Measurements from ENCODE around the gene PLXND1. TPM values are rescaled to one million over a fixed set of nuclear protein-coding genes. Genes with fewer than 3 reads are reported as not detected.

The PLXND1 gene
- polyA plus RNA-seq, 4 donors, result 3.4 to 54.7 (median 19.4) TPM

DNA sequence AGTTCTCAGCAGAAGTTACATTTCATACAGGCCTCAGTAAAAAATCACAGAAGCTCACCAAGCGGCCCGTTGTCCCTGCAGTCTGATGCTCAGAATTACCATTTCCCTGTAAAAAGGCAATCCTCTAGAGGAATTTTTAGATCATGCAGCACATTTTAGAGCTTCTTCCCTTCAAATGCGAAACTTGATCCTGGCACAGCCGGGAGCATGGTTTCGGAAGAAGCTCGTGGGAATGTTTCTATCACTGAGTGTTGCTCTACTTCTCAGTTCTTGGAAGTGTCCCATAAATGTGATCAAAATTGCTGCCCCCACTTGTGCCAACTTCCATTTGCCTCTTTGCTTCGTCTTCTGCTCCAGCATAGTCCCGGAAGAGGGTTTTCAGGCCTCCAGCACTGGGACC is 67.3 kb downstream of the PLXND1 start:
- no peak for FAIRE-seq

DNA sequence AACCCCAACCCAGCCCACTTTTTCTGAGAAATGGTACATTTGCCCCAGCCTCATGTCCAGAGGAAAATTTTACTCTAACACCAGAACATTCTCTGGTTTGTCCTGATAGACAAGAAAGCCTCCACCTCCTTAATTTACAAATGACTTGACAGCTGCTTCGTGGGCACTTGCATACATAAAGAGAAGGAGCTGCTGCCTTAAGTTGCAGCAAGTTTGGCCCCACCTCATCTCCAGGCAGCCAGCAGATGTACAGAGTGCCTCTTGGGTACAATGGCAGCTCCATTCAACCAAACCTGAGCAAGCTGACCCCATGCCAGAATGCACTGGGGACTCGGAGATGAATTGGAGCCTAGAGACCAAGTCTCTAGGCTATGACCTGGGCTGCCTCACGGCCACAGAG is 69.7 kb downstream of the PLXND1 start:
- FAIRE-seq (no peak), DNase-seq (no peak)
- Histone ChIP-seq H3K27me3 (ENCODE audit: control insufficient read depth in 3 of 3, insufficient read depth in 3 of 3, low read length in 3 of 3) (no peaks in the 10 kb centered on the region), H3K4me3 (ENCODE audit: low read depth in 1 of 3, low read length in 3 of 3) (no peak overlapping the region), H3K9me3 (ENCODE audit: control insufficient read depth in 2 of 2, insufficient read depth in 1 of 2, low read depth in 1 of 2, low read length in 1 of 2) (no peaks in the 10 kb centered on the region), H3K36me3 (ENCODE audit: control insufficient read depth in 3 of 3, insufficient read depth in 2 of 3, low read depth in 1 of 3, low read length in 3 of 3) (no peaks in the 10 kb centered on the region), H3K27ac (ENCODE audit: low read depth in 1 of 3, low read length in 2 of 3) (no peak overlapping the region), H3K4me1 (ENCODE audit: control insufficient read depth in 3 of 3, insufficient read depth in 2 of 3, low read depth in 1 of 3, low read length in 2 of 3) (no peaks in the 10 kb centered on the region)
- 57 to 82% (median 57%) methylated on average over 3 of the region's 3 CpGs for WGBS, 3 donors

More for the DNA sequence above, 67.3 kb downstream of the PLXND1 start:
- H3K27ac ChIP-seq (ENCODE audit: low read depth in 1 of 3, low read length in 2 of 3), result no peak overlapping the region
- no peak overlapping the region for H3K4me3 ChIP-seq (ENCODE audit: low read depth in 1 of 3, low read length in 3 of 3)
- no peak for DNase-seq
- no peaks in the 10 kb centered on the region for H3K9me3 ChIP-seq (ENCODE audit: control insufficient read depth in 2 of 2, insufficient read depth in 1 of 2, low read depth in 1 of 2, low read length in 1 of 2)
- no peaks in the 10 kb centered on the region for H3K27me3 ChIP-seq (ENCODE audit: control insufficient read depth in 3 of 3, insufficient read depth in 3 of 3, low read length in 3 of 3)
- H3K4me1 ChIP-seq (ENCODE audit: control insufficient read depth in 3 of 3, insufficient read depth in 2 of 3, low read depth in 1 of 3, low read length in 2 of 3), result no peaks in the 10 kb centered on the region
- 88 to 93% (median 89%) methylated on average over 8 of the region's 8 CpGs for WGBS, 3 donors
- no peaks in the 10 kb centered on the region for H3K36me3 ChIP-seq (ENCODE audit: control insufficient read depth in 3 of 3, insufficient read depth in 2 of 3, low read depth in 1 of 3, low read length in 3 of 3)

DNA sequence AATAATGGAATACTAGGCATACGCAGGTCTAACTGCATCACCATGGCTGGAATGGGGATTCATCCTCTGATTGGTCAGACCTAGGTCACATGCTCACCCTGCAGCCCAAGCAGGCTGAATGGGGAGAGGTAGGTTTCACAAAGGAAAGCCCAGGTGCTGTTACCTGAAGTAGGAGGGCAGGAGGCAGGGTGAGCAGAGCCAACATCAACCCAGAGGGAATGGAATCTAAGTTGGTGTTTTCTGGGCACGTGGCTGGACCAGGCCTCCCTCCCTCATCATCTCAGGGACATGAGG is 70.2 kb downstream of the PLXND1 start:
- DNase-seq (no peak), FAIRE-seq (no peak)
- no peaks in the 10 kb centered on the region for H3K4me1 ChIP-seq (ENCODE audit: control insufficient read depth in 3 of 3, insufficient read depth in 2 of 3, low read depth in 1 of 3, low read length in 2 of 3)
- 62 to 75% (median 74%) methylated on average over 2 of the region's 2 CpGs for WGBS, 3 donors
- no peak overlapping the region for H3K4me3 ChIP-seq (ENCODE audit: low read depth in 1 of 3, low read length in 3 of 3)
- H3K27me3 ChIP-seq (ENCODE audit: control insufficient read depth in 3 of 3, insufficient read depth in 3 of 3, low read length in 3 of 3), result no peaks in the 10 kb centered on the region
- no peaks in the 10 kb centered on the region for H3K9me3 ChIP-seq (ENCODE audit: control insufficient read depth in 2 of 2, insufficient read depth in 1 of 2, low read depth in 1 of 2, low read length in 1 of 2)
- H3K36me3 ChIP-seq (ENCODE audit: control insufficient read depth in 3 of 3, insufficient read depth in 2 of 3, low read depth in 1 of 3, low read length in 3 of 3), result no peaks in the 10 kb centered on the region
- H3K27ac ChIP-seq (ENCODE audit: low read depth in 1 of 3, low read length in 2 of 3), result no peak overlapping the region

DNA sequence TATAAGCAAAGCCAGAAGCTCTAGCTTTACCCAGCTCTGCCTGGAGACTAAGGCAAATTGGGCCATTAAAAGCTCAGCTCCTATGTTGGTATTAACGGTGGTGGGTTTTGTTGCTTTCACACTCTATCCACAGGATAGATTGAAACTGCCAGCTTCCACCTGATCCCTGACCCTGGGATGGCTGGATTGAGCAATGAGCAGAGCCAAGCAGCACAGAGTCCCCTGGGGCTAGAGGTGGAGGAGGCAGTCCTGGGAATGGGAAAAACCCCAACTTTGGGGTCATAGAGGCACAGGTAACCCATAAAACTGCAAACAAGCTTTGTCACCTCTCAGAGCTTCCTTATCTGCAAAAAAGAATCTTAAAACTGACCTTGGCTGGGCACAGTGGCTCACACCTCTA is 71.4 kb downstream of the PLXND1 start:
- H3K27me3 ChIP-seq (ENCODE audit: control insufficient read depth in 3 of 3, insufficient read depth in 3 of 3, low read length in 3 of 3), result no peaks in the 10 kb centered on the region
- FAIRE-seq (no peak), DNase-seq (no peak)
- 75 to 91% (median 80%) methylated on average over 1 of the region's 1 CpG for WGBS, 3 donors
- H3K27ac ChIP-seq (ENCODE audit: low read depth in 1 of 3, low read length in 2 of 3), result no peak overlapping the region
- H3K4me3 ChIP-seq (ENCODE audit: low read depth in 1 of 3, low read length in 3 of 3), result no peak overlapping the region
- H3K4me1 ChIP-seq (ENCODE audit: control insufficient read depth in 3 of 3, insufficient read depth in 2 of 3, low read depth in 1 of 3, low read length in 2 of 3), result no peaks in the 10 kb centered on the region
- H3K9me3 ChIP-seq (ENCODE audit: control insufficient read depth in 2 of 2, insufficient read depth in 1 of 2, low read depth in 1 of 2, low read length in 1 of 2), result no peaks in the 10 kb centered on the region
- H3K36me3 ChIP-seq (ENCODE audit: control insufficient read depth in 3 of 3, insufficient read depth in 2 of 3, low read depth in 1 of 3, low read length in 3 of 3), result no peaks in the 10 kb centered on the region

DNA sequence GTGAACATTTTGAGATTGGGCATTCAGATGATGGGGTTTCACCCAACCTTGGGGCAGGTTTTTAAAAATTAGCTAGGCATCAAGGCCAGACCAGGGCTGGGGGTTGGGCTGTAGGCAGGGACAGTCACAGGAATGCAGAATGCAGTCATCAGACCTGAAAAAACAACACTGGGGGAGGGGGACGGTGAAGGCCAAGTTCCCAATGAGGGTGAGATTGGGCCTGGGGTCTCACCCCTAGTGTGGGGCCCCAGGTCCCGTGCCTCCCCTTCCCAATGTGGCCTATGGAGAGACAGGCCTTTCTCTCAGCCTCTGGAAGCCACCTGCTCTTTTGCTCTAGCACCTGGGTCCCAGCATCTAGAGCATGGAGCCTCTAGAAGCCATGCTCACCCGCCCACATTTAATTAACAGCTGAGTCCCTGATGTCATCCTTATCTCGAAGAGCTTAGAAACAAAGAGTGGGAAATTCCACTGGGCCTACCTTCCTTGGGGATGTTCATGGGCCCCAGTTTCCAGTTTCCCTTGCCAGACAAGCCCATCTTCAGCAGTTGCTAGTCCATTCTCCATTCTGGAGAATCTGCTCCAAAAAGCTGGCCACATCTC is 71.9 kb downstream of the PLXND1 start:
- DNase-seq (no peak), FAIRE-seq (no peak)
- Histone ChIP-seq H3K27me3 (ENCODE audit: control insufficient read depth in 3 of 3, insufficient read depth in 3 of 3, low read length in 3 of 3) (no peaks in the 10 kb centered on the region), H3K36me3 (ENCODE audit: control insufficient read depth in 3 of 3, insufficient read depth in 2 of 3, low read depth in 1 of 3, low read length in 3 of 3) (no peaks in the 10 kb centered on the region), H3K9me3 (ENCODE audit: control insufficient read depth in 2 of 2, insufficient read depth in 1 of 2, low read depth in 1 of 2, low read length in 1 of 2) (no peaks in the 10 kb centered on the region), H3K4me1 (ENCODE audit: control insufficient read depth in 3 of 3, insufficient read depth in 2 of 3, low read depth in 1 of 3, low read length in 2 of 3) (peaks cover 0 to 2% (median 0%) of the 10 kb centered on the region in 3 donors), H3K27ac (ENCODE audit: low read depth in 1 of 3, low read length in 2 of 3) (no peak overlapping the region), H3K4me3 (ENCODE audit: low read depth in 1 of 3, low read length in 3 of 3) (no peak overlapping the region)
- 46 to 73% (median 57%) methylated on average over 4 of the region's 4 CpGs for WGBS, 3 donors

DNA sequence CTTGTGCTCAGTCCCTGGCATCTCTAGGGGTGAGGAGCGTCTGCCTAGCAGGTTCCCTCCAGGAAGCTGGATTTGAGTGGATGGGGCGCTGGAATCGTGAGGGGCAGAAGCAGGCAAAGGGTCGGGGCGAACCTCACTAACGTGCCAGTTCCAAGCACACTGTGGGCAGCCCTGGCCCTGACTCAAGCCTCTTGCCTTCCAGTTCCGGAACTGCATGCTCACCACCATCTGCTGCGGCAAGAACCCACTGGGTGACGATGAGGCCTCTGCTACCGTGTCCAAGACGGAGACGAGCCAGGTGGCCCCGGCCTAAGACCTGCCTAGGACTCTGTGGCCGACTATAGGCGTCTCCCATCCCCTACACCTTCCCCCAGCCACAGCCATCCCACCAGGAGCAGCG is 73.1 kb downstream of the PLXND1 start:
- no peak for DNase-seq
- no peak for FAIRE-seq
- H3K4me1 ChIP-seq (ENCODE audit: control insufficient read depth in 3 of 3, insufficient read depth in 2 of 3, low read depth in 1 of 3, low read length in 2 of 3), result peaks cover 0 to 2% (median 0%) of the 10 kb centered on the region in 3 donors
- H3K27ac ChIP-seq (ENCODE audit: low read depth in 1 of 3, low read length in 2 of 3), result no peak overlapping the region
- 91 to 94% (median 93%) methylated on average over 16 of the region's 16 CpGs for WGBS, 3 donors
- no peak overlapping the region for H3K4me3 ChIP-seq (ENCODE audit: low read depth in 1 of 3, low read length in 3 of 3)
- H3K36me3 ChIP-seq (ENCODE audit: control insufficient read depth in 3 of 3, insufficient read depth in 2 of 3, low read depth in 1 of 3, low read length in 3 of 3), result no peaks in the 10 kb centered on the region
- H3K27me3 ChIP-seq (ENCODE audit: control insufficient read depth in 3 of 3, insufficient read depth in 3 of 3, low read length in 3 of 3), result no peaks in the 10 kb centered on the region
- H3K9me3 ChIP-seq (ENCODE audit: control insufficient read depth in 2 of 2, insufficient read depth in 1 of 2, low read depth in 1 of 2, low read length in 1 of 2), result no peaks in the 10 kb centered on the region

DNA sequence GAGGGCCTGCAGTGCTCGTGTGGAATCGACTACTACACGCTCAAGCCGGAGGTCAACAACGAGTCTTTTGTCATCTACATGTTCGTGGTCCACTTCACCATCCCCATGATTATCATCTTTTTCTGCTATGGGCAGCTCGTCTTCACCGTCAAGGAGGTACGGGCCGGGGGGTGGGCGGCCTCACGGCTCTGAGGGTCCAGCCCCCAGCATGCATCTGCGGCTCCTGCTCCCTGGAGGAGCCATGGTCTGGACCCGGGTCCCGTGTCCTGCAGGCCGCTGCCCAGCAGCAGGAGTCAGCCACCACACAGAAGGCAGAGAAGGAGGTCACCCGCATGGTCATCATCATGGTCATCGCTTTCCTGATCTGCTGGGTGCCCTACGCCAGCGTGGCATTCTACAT is 74.2 kb downstream of the PLXND1 start:
- 95 to 96% (median 96%) methylated on average over 18 to 20 of the region's 20 CpGs for WGBS, 3 donors
- Histone ChIP-seq H3K36me3 (ENCODE audit: control insufficient read depth in 3 of 3, insufficient read depth in 2 of 3, low read depth in 1 of 3, low read length in 3 of 3) (no peaks in the 10 kb centered on the region), H3K4me1 (ENCODE audit: control insufficient read depth in 3 of 3, insufficient read depth in 2 of 3, low read depth in 1 of 3, low read length in 2 of 3) (peaks cover 0 to 2% (median 0%) of the 10 kb centered on the region in 3 donors), H3K4me3 (ENCODE audit: low read depth in 1 of 3, low read length in 3 of 3) (no peak overlapping the region), H3K9me3 (ENCODE audit: control insufficient read depth in 2 of 2, insufficient read depth in 1 of 2, low read depth in 1 of 2, low read length in 1 of 2) (no peaks in the 10 kb centered on the region), H3K27ac (ENCODE audit: low read depth in 1 of 3, low read length in 2 of 3) (no peak overlapping the region), H3K27me3 (ENCODE audit: control insufficient read depth in 3 of 3, insufficient read depth in 3 of 3, low read length in 3 of 3) (no peaks in the 10 kb centered on the region)
- DNase-seq (no peak), FAIRE-seq (no peak)

DNA sequence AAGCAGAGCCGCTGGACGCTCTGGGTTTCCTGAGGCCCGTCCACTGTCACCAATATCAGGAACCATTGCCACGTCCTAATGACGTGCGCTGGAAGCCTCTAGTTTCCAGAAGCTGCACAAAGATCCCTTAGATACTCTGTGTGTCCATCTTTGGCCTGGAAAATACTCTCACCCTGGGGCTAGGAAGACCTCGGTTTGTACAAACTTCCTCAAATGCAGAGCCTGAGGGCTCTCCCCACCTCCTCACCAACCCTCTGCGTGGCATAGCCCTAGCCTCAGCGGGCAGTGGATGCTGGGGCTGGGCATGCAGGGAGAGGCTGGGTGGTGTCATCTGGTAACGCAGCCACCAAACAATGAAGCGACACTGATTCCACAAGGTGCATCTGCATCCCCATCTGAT is 74.8 kb downstream of the PLXND1 start:
- Histone ChIP-seq H3K9me3 (ENCODE audit: control insufficient read depth in 2 of 2, insufficient read depth in 1 of 2, low read depth in 1 of 2, low read length in 1 of 2) (no peaks in the 10 kb centered on the region), H3K4me1 (ENCODE audit: control insufficient read depth in 3 of 3, insufficient read depth in 2 of 3, low read depth in 1 of 3, low read length in 2 of 3) (peaks cover 0 to 2% (median 0%) of the 10 kb centered on the region in 3 donors), H3K4me3 (ENCODE audit: low read depth in 1 of 3, low read length in 3 of 3) (no peak overlapping the region), H3K27me3 (ENCODE audit: control insufficient read depth in 3 of 3, insufficient read depth in 3 of 3, low read length in 3 of 3) (no peaks in the 10 kb centered on the region), H3K36me3 (ENCODE audit: control insufficient read depth in 3 of 3, insufficient read depth in 2 of 3, low read depth in 1 of 3, low read length in 3 of 3) (no peaks in the 10 kb centered on the region), H3K27ac (ENCODE audit: low read depth in 1 of 3, low read length in 2 of 3) (no peak overlapping the region)
- FAIRE-seq, result no peak
- no peak for DNase-seq
- WGBS, 3 donors, result 90 to 92% (median 91%) methylated on average over 11 of the region's 11 CpGs

DNA sequence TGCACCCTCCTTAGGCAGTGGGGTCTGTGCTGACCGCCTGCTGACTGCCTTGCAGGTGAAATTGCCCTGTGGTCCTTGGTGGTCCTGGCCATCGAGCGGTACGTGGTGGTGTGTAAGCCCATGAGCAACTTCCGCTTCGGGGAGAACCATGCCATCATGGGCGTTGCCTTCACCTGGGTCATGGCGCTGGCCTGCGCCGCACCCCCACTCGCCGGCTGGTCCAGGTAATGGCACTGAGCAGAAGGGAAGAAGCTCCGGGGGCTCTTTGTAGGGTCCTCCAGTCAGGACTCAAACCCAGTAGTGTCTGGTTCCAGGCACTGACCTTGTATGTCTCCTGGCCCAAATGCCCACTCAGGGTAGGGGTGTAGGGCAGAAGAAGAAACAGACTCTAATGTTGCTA is 75.7 kb downstream of the PLXND1 start:
- no peak overlapping the region for H3K4me3 ChIP-seq (ENCODE audit: low read depth in 1 of 3, low read length in 3 of 3)
- DNase-seq (no peak), FAIRE-seq (no peak)
- H3K9me3 ChIP-seq (ENCODE audit: control insufficient read depth in 2 of 2, insufficient read depth in 1 of 2, low read depth in 1 of 2, low read length in 1 of 2), result no peaks in the 10 kb centered on the region
- 93 to 95% (median 95%) methylated on average over 13 of the region's 13 CpGs for WGBS, 3 donors
- peaks cover 0 to 2% (median 0%) of the 10 kb centered on the region in 3 donors for H3K4me1 ChIP-seq (ENCODE audit: control insufficient read depth in 3 of 3, insufficient read depth in 2 of 3, low read depth in 1 of 3, low read length in 2 of 3)
- no peaks in the 10 kb centered on the region for H3K27me3 ChIP-seq (ENCODE audit: control insufficient read depth in 3 of 3, insufficient read depth in 3 of 3, low read length in 3 of 3)
- no peaks in the 10 kb centered on the region for H3K36me3 ChIP-seq (ENCODE audit: control insufficient read depth in 3 of 3, insufficient read depth in 2 of 3, low read depth in 1 of 3, low read length in 3 of 3)
- H3K27ac ChIP-seq (ENCODE audit: low read depth in 1 of 3, low read length in 2 of 3), result no peak overlapping the region

All from small intestine (tissue), 7 donors.